ENCODE data around the gene ZBTB22.

DNA sequence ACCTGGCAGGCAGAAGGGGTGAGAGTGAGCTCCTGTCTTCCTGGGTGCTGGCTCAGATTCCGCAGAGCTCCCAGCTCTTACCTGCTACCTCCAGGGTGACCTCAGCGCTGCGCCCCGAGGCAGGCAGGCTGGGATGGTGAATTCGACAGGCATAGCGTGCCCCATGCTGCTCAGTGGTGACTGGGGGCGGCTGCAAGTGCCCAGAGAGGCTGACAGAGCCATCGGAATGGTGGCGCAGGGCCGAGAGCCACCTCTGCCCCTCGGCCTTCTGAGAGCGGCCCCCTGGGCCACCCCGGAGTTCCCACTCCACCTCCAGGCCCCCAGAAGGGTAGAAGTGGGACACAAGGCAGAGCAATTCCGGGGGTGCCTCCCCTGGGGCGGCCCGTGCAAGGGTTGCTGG is 13.3 kb downstream of the ZBTB22 start:
- no peak for TF ChIP-seq MXI1 (conservative IDR thresholded peaks at IDR 0.05; ENCODE audit: poor library complexity, severe bottlenecking)
- no peak for TF ChIP-seq EZH2 (IDR thresholded peaks at IDR 0.05; ENCODE audit: borderline replicate concordance, insufficient read depth, low read length, poor library complexity, severe bottlenecking)
- no peak for TF ChIP-seq EP300 (conservative IDR thresholded peaks at IDR 0.05; ENCODE audit: poor library complexity, severe bottlenecking)
- TF ChIP-seq, protein P1, sequence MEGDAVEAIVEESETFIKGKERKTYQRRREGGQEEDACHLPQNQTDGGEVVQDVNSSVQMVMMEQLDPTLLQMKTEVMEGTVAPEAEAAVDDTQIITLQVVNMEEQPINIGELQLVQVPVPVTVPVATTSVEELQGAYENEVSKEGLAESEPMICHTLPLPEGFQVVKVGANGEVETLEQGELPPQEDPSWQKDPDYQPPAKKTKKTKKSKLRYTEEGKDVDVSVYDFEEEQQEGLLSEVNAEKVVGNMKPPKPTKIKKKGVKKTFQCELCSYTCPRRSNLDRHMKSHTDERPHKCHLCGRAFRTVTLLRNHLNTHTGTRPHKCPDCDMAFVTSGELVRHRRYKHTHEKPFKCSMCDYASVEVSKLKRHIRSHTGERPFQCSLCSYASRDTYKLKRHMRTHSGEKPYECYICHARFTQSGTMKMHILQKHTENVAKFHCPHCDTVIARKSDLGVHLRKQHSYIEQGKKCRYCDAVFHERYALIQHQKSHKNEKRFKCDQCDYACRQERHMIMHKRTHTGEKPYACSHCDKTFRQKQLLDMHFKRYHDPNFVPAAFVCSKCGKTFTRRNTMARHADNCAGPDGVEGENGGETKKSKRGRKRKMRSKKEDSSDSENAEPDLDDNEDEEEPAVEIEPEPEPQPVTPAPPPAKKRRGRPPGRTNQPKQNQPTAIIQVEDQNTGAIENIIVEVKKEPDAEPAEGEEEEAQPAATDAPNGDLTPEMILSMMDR (IDR thresholded peaks at IDR 0.05; ENCODE audit: poor library complexity, severe bottlenecking) = no peak
- no peak for TF ChIP-seq POLR2AphosphoS5 (IDR thresholded peaks at IDR 0.05)
- TF ChIP-seq TAF1 (IDR thresholded peaks at IDR 0.05; ENCODE audit: low read depth) = no peak
- TF ChIP-seq, protein P2, sequence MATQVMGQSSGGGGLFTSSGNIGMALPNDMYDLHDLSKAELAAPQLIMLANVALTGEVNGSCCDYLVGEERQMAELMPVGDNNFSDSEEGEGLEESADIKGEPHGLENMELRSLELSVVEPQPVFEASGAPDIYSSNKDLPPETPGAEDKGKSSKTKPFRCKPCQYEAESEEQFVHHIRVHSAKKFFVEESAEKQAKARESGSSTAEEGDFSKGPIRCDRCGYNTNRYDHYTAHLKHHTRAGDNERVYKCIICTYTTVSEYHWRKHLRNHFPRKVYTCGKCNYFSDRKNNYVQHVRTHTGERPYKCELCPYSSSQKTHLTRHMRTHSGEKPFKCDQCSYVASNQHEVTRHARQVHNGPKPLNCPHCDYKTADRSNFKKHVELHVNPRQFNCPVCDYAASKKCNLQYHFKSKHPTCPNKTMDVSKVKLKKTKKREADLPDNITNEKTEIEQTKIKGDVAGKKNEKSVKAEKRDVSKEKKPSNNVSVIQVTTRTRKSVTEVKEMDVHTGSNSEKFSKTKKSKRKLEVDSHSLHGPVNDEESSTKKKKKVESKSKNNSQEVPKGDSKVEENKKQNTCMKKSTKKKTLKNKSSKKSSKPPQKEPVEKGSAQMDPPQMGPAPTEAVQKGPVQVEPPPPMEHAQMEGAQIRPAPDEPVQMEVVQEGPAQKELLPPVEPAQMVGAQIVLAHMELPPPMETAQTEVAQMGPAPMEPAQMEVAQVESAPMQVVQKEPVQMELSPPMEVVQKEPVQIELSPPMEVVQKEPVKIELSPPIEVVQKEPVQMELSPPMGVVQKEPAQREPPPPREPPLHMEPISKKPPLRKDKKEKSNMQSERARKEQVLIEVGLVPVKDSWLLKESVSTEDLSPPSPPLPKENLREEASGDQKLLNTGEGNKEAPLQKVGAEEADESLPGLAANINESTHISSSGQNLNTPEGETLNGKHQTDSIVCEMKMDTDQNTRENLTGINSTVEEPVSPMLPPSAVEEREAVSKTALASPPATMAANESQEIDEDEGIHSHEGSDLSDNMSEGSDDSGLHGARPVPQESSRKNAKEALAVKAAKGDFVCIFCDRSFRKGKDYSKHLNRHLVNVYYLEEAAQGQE (IDR thresholded peaks at IDR 0.05; ENCODE audit: borderline replicate concordance) = no peak
